ENCODE data around the gene HDHD2.
"Not testable (repeated sequence)": the region's sequence is repeated elsewhere in the genome, so short reads cannot be mapped to it uniquely, and the experiment has no call there.

The HDHD2 gene

DNA sequence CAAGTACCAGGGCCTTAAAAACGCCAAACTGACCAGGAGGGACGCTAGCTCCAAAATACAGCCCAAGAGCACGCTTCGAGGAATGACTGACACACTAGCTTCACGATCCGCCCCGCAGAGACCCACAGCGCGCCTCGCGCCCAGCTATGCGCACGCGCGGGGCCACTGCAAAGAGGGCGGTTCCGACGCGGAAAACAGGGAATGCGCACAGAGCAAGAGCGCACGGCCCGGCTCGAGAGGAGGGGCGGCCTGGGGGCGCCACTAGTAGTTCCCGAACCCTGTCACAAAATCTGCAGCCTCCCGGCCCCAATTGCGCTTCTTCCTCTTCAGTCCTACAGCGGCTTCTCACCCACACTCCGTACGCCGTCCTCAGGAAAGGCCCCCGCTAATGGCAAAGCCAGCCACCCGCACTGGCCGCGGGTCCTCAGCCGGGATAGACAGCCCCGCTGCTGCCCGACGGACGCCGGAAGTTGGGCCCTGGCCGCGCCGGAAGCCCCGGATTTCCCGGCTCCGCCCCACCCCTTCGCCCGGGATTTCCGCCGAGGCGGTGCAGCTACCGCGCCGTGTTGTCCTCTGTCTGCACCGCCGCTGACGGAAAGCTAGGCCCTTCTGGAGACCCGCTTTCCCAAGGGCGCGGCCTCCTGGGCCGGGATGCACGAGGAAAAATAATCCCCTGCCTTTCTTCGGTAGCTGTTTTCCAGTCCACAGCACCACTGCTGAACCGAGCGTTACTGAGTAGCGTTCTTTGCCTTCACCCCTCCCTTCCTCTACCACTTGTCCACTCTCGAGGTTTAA is at the start of gene HDHD2:
Gene HDHD2, minus strand, starts transcription at position 472 of the 795 bp plus-strand sequence. CDS start 14,061 bp downstream, outside the sequence.
- DNase-seq = peak; percentile 88

- not testable (repeated sequence) for DNase-seq
Observed at GRCh38 chr18:47195961-47196360, 45.7 kb upstream of the HDHD2 start.

DNA sequence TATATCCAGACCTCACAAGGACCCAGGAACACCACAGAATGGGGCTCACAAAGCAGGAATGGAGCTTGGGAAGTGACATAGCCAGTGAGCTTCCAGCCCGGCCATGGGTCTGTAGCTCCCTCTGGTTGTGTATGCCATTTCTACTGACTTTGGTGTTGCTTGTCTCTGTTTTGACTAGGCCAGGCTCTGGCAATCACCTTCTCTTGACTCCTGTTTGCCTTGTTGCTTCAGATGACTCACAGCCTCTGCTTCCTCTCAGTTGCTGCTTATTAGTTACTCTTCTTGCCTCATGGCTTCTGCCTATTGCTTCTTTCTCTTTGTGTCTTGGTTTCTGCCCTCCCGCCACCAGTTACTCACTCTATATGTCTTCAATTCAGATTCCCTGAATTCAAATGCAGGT is 41.7 kb upstream of the HDHD2 start:
- DNase-seq = peak; percentile 7

DNA sequence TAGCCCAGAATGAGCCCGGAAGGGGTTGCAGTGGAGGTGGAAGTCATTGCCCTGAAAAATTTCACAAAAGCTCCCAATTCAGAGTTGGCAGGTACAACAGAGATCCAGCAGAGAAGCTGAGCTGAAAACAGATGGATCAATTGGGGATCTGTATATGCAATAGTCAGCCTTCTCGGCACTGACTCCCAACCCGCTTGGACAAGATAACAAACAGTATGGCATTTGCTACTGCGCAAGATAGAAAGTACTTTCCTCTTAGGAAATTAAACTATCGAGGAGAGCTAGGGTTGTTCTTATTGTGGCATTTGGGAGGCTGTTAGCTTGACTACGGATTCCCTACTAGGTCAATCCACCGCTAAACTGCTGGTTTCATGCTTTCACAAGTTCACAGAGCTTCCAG is 37.4 kb upstream of the HDHD2 start:
- no peak for DNase-seq

DNA sequence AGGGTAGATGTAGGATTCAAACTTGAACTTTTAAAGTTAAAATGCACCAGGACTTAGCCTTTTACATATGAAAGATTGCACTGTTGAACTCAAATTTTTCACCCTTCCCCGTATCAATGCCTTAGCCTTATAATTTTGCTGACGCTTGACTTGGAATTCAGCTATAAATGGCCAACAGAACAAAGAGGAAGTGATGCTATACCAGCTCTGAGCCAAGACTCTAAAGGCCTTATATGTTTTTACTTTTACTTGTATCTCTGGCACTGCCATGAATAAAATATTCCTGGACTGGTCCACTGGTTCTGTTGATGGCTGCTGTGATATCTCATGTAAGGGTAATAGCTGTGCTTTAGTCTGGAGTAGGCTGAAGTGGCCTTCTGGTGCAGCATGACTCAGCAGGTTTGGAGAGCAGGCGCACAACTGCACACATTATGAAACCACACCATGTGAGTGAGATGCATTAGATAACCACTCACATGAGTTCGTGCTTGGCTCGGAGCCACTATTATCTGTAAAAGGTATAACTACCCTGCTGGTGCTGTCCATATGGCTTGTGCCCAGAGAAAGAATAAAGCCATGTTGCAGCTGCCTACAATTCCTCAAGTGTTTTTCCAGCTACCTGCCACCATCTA is 34.2 kb upstream of the HDHD2 start:
- DNase-seq = peak; percentile 30

GRCh38 chr18:47182156-47182555 is 31.9 kb upstream of the HDHD2 start:
- not testable (repeated sequence) for DNase-seq

GRCh38 chr18:47180765-47181164 is 30.5 kb upstream of the HDHD2 start:
- no peak for DNase-seq

- DNase-seq = no peak
Observed at GRCh38 chr18:47179520-47179919, 29.2 kb upstream of the HDHD2 start.

- DNase-seq = peak; percentile 93
Observed at GRCh38 chr18:47175898-47176575, 25.7 kb upstream of the HDHD2 start, which contains the start of gene IER3IP1. Gene IER3IP1, minus strand, starts transcription at chr18:47176364. Its CDS starts 87 bp downstream, at chr18:47176277.

DNA sequence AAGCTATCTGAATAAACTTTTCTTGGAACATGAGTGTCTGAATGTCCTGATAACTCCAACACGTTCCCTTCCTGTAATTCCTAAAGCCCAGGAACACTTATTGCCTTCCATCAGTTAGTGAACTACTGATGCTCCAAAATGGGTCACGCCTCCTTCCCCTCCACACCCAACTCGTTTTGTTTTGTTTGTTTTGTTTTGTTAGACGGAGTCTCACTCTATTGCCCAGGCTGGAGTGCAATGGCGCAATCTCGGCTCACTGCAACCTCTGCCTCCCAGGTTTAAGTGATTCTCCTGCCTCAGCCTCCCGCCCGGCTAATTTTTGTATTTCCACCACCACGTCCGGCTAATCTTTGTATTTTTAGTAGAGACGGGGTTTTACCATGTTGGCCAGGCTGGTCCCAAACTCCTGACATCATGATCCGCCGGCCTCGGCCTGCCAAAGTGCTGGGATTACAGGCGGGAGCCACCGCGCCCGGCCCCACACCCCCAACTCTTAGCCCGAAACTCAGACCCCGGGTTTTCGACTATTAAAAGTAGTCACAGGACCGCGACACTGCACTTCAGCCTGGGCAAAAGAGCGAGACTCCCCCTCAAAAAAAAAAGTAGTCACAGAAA is 25.1 kb upstream of the HDHD2 start:
- DNase-seq = no peak

DNA sequence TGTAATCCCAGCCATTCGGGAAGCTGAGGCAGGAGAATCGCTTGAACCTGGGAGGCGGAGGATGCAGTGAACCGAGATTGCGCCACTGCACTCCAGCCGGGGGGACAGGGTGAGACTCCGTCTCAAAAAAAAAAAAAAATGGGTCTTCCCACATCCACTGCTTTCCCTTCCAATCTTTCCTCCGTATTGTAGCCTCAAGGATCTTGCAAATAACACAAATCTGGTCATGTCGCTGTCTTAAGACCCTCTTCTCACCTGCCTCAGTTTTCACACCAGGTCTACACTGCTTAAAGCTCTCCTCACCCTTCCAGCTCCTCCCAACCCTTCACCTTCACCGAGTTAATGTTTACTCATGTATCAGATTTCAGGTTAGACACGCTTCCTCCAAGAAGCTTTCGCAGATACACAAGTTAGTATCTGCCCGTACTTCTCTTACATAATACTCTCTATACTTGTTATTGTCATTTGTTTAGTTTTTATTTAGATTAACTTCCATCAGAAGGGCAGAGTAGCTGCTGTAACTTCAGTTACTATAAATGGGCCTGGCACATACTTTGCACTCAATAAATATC is 24.3 kb upstream of the HDHD2 start:
- DNase-seq = no peak

DNA sequence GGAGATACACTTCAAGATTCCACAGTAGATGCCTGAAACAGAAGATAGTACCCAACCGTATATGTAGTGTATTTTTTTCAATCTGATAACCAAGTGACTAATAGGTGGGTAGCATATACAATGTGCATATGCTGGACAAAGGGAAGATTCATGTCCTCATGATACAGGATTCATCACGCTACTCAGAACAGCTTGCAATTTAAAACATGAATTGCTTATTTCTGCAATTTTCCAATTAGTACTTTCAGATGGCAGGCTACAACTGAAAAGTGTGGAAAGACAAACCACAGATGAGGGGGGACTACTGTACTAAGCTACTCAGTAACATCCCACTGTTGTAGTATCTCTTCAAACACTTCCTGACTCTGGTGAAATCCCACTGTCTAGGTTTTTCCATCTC is 22.2 kb upstream of the HDHD2 start:
- no peak for DNase-seq

- no peak for DNase-seq
Observed at GRCh38 chr18:47168913-47169312, 18.6 kb upstream of the HDHD2 start.

DNA sequence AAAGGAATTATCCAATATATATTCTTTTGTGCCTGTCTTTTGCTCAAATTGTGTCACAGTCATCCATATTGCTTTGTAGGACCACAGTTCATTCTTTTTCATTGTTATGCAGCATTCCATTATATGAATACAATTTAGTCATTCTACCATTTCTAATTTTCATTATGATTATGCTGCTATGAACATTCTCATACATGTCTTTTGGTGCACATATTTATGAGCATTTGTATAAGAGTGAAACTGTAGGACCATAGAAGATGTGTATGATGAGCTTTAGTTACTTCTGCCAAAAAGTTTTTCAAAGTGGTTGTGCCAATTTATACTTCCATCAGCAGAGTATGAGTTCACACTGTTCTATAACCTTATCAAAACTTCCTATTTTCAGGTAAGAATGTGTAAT is 18.2 kb upstream of the HDHD2 start:
- DNase-seq = no peak

DNA sequence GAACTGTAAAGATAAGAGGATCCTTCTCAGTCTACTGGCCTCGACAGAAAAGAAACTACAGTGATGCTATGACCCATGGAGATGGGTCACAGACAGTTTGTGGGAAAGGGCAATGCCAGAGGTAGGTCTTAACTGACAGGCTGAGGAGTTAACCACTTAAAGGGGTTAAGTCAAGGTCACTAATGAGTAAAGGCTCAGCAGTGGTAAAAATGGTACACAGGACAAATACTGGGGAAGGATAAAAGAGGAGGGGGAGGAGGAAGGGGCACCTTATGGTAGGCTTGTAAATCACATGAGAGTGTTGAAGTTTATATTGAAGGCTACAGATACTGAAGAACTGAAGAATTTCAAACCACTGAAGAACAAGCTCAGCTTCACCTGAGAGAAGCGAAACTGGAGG is 16.0 kb upstream of the HDHD2 start:
- DNase-seq = no peak

- peak; percentile 53 for DNase-seq
Observed at GRCh38 chr18:47163241-47163640, 12.9 kb upstream of the HDHD2 start.

DNA sequence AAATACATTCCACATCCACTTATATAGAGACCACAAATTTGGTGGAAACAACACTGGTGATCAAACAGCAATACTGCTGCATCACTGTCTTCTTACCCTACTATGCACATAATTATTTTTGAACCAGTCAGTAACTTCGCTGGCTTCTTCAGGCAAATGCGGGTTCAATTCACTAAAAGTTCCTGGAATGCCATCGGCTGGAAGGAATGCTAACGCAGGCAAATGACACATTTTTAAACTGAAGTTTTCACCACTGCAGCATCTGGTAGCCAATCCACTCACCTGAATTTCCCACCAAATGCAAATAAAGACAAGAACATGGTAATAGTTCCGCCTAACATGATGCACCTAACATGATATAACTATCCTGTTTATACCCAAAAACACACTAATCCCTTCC is 10.0 kb upstream of the HDHD2 start:
- no peak for DNase-seq

GRCh38 chr18:47158404-47158803 is 8.1 kb upstream of the HDHD2 start:
- not testable (repeated sequence) for DNase-seq

- DNase-seq = no peak
Observed at GRCh38 chr18:47151439-47151838, 1.1 kb upstream of the HDHD2 start.

DNA sequence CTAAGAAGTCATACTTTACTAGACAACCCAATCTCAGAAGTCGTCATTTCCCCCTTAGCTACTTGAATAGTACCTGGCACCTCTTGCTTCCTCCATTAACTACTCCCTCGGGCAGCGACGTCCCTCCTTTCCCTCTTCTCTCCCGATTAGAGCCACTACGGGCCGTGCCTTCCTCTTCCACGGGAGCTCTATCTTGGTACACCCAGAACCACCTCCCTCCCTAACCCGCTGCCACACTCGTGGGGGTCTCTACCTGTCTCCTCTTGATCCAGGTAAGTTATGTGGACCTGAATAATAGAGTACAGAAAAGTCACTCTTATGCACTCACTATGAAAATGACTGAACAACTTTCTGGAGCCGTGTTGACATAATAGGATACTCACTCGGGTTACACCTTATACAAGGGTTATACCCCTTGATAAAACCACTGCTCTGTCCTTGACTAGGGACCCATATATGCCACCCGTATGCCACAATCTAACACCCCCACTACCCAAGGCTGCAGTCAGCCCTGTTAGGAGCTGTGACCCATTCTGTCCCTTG is 595 bp upstream of the HDHD2 start:
- DNase-seq = no peak

DNA sequence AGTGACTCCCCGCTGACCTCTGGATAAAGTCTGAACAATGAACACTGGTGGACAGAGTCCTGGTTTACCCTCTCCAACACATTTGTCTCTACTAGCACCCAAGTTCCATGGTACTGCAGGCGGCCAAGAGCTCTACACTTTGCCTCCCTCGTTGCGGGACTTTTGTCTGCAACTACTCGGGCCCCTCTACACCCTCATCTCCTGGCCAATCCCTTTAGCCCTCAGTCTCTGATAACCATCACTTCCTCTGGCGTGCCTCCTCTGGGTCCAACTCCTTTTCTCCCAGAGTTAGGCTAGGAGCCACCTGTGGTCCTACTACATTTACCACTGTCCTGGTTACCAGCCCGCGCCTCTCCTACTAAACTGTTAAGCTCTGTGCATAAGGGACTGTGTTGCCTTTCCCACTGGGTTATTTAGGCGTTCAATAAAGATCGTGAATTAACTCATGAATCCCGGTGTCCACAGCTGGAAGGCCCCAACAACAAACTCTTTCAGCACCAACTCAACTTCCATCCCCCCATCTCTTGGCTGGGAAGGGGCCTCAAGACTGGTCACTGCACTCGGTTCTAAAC is 757 bp downstream of the HDHD2 start:
- DNase-seq = no peak

GRCh38 chr18:47146206-47146605 is 4.1 kb downstream of the HDHD2 start:
- DNase-seq = no peak
